Panc1 (cell line): Measurements from ENCODE around the gene CAMKK1. TPM values are rescaled to one million over a fixed set of nuclear protein-coding genes. Genes with fewer than 3 reads are reported as not detected.

ENCODE experiments used
- ATAC-seq: fragments of 200-7000 bp; cut with Tn5 transposase; 2 replicates; pipeline ENCODE4 v1.9.1; 2020; ENCODE audit warnings: mild to moderate bottlenecking, moderate library complexity
- BruUV-seq: library from RNA; stranded (reverse); fragments of 400-500 nt; replicated peaks from 2 replicates; lab custom pipeline; 2021; lab: Mats Ljungman, UMichigan
- CTCF ChIA-PET: fragments of 300-600 bp; sonication (Branson Sonifier 250); formaldehyde crosslinking; loops from one replicate; lab custom pipeline; 2022; ENCODE audit warnings: antibody characterized with exemption; lab: Charles Lee
- POLR2A ChIA-PET: fragments of 300-600 bp; sonication (Branson Sonifier 250); formaldehyde crosslinking; loops from one replicate; lab custom pipeline; 2022; ENCODE audit warnings: antibody characterized with exemption; lab: Charles Lee
- DNase-seq: peaks from one replicate; pipeline ENCODE4 v3.0.0-alpha.2; 2010; ENCODE audit warnings: low read depth, low spot score
- H3K27ac ChIP-seq: 2 replicates; pipeline ENCODE4 v1.5.1; 2011; ENCODE audit warnings: mild to moderate bottlenecking, low read length, inconsistent platforms
- H3K27me3 ChIP-seq: fragments of 200-500 bp; sonication (Bioruptor generic); 2 replicates; pipeline ENCODE4 v1.6.0; 2014; ENCODE audit warnings: low read length, inconsistent platforms; ENCODE audit not compliant: control insufficient read depth, insufficient read depth
- H3K36me3 ChIP-seq: fragments of 200-500 bp; sonication (Bioruptor generic); 2 replicates; pipeline ENCODE4 v1.5.1; 2014; ENCODE audit warnings: inconsistent platforms, mild to moderate bottlenecking, low read length, moderate library complexity; ENCODE audit not compliant: control insufficient read depth, insufficient read depth
- H3K4me1 ChIP-seq: 2 replicates; pipeline ENCODE4 v1.5.1; 2011; ENCODE audit warnings: inconsistent platforms, mild to moderate bottlenecking, low read length, moderate library complexity; ENCODE audit not compliant: control insufficient read depth, insufficient read depth
- H3K4me3 ChIP-seq, 2 experiments: 2 replicates each; pipeline ENCODE4 v1.5.1; 2011 to 2012; ENCODE audit warnings: low read depth in 2 of 2, low read length in 2 of 2, mild to moderate bottlenecking in 2 of 2, inconsistent platforms in 1 of 2, moderate library complexity in 1 of 2
- H3K9me3 ChIP-seq: fragments of 200-500 bp; sonication (Bioruptor generic); 2 replicates; pipeline ENCODE4 v1.5.1; 2014; ENCODE audit warnings: low read depth, mild to moderate bottlenecking, inconsistent platforms, low read length, moderate library complexity; ENCODE audit not compliant: control insufficient read depth, insufficient read depth
- POLR2AphosphoS5 ChIP-seq: IDR thresholded peaks from 2 replicates; pipeline ENCODE4 v1.6.1; 2012; ENCODE audit warnings: mild to moderate bottlenecking, low read depth, low read length, moderate library complexity
- SIN3A ChIP-seq: IDR thresholded peaks from 2 replicates; pipeline ENCODE4 v1.6.1; 2012; ENCODE audit warnings: low read depth, mild to moderate bottlenecking, low read length, moderate library complexity, borderline replicate concordance; ENCODE audit not compliant: insufficient read depth
- TCF7L2 ChIP-seq: IDR thresholded peaks from 2 replicates; pipeline ENCODE4 v1.6.1; 2011; ENCODE audit warnings: mild to moderate bottlenecking, low read depth, low read length, inconsistent platforms
- in situ Hi-C: cut with HindIII; loops from 2 replicates; pipeline ENCODE4 v1.10.0; 2016; ENCODE audit warnings: low sequenced_read_pairs, low pct_unique_long_range_greater_than_20kb
- intact Hi-C: fragments of 100-400 bp; cut with micrococcal nuclease; formaldehyde crosslinking; loops from one replicate; pipeline ENCODE4 v1.10.0; 2022; ENCODE audit not compliant: unreplicated experiment
- total RNA-seq: library from RNA; stranded (reverse); gene quantifications from one replicate; pipeline ENCODE4 v1.2.1, GENCODE V29; 2021; ENCODE audit not compliant: unreplicated experiment
- TF ChIP-seq, protein P1 (sequence below), 2 experiments: IDR thresholded peaks; 2 replicates each; pipeline ENCODE4 v1.6.1; 2011 to 2012; ENCODE audit warnings: low read depth in 2 of 2, control low read depth in 1 of 2, low read length in 1 of 2, mild to moderate bottlenecking in 1 of 2, moderate library complexity in 1 of 2; ENCODE audit not compliant: insufficient read depth in 1 of 2
- TF ChIP-seq, protein P2 (sequence below): fragments of 450-650 bp; IDR thresholded peaks from 2 replicates; pipeline ENCODE4 v1.5.1; 2017; ENCODE audit warnings: mild to moderate bottlenecking

Gene CAMKK1
- total RNA-seq, 1 experiment from 2014 or later, result 6.7 TPM

DNA sequence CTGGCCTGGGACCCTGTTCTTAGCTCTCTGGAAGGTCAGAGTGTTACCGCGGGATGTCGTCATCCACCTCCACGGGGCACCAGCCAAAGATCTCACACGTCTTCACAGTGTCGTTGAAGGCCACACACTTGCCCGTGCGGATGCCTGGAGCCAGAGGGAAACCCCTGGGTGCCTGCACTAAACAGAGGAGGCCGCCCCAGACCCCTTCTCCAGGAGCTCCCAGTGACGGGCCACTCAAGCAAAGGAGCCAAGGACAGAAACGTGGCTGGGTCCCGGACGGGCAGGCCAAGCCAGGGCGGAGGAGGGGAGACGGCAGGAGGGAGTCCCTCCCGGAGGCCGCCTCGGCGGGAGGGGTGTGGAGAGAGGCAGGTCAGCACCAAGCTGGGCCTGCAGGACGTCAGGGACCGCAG lies 11.0 kb upstream of the CAMKK1 start:
- BruUV-seq, result no TSS peak
- in situ Hi-C loops (no loop called here), intact Hi-C loops (no loop called here)
- no peaks in the 10 kb centered on the region for H3K4me1 ChIP-seq
- no peaks in the 10 kb centered on the region for H3K36me3 ChIP-seq
- no peak overlapping the region for H3K4me3 ChIP-seq
- TF ChIP-seq, protein P1, sequence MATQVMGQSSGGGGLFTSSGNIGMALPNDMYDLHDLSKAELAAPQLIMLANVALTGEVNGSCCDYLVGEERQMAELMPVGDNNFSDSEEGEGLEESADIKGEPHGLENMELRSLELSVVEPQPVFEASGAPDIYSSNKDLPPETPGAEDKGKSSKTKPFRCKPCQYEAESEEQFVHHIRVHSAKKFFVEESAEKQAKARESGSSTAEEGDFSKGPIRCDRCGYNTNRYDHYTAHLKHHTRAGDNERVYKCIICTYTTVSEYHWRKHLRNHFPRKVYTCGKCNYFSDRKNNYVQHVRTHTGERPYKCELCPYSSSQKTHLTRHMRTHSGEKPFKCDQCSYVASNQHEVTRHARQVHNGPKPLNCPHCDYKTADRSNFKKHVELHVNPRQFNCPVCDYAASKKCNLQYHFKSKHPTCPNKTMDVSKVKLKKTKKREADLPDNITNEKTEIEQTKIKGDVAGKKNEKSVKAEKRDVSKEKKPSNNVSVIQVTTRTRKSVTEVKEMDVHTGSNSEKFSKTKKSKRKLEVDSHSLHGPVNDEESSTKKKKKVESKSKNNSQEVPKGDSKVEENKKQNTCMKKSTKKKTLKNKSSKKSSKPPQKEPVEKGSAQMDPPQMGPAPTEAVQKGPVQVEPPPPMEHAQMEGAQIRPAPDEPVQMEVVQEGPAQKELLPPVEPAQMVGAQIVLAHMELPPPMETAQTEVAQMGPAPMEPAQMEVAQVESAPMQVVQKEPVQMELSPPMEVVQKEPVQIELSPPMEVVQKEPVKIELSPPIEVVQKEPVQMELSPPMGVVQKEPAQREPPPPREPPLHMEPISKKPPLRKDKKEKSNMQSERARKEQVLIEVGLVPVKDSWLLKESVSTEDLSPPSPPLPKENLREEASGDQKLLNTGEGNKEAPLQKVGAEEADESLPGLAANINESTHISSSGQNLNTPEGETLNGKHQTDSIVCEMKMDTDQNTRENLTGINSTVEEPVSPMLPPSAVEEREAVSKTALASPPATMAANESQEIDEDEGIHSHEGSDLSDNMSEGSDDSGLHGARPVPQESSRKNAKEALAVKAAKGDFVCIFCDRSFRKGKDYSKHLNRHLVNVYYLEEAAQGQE (IDR thresholded peaks at IDR 0.05; ENCODE audit: insufficient read depth in 1 of 2, low read depth in 2 of 2, low read length in 1 of 2), result no peak
- no peak for TF ChIP-seq POLR2AphosphoS5
- TF ChIP-seq SIN3A, result no peak
- TF ChIP-seq, protein P2, sequence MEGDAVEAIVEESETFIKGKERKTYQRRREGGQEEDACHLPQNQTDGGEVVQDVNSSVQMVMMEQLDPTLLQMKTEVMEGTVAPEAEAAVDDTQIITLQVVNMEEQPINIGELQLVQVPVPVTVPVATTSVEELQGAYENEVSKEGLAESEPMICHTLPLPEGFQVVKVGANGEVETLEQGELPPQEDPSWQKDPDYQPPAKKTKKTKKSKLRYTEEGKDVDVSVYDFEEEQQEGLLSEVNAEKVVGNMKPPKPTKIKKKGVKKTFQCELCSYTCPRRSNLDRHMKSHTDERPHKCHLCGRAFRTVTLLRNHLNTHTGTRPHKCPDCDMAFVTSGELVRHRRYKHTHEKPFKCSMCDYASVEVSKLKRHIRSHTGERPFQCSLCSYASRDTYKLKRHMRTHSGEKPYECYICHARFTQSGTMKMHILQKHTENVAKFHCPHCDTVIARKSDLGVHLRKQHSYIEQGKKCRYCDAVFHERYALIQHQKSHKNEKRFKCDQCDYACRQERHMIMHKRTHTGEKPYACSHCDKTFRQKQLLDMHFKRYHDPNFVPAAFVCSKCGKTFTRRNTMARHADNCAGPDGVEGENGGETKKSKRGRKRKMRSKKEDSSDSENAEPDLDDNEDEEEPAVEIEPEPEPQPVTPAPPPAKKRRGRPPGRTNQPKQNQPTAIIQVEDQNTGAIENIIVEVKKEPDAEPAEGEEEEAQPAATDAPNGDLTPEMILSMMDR, result no peak
- TF ChIP-seq TCF7L2, result no peak
- H3K9me3 ChIP-seq, result no peaks in the 10 kb centered on the region
- no peak for DNase-seq
- no peak overlapping the region for H3K27ac ChIP-seq
- ChIA-PET CTCF (interaction anchor here (0.9 kb wide), 1 partner anchor 10 kb away, joined by 6 read pairs; no protein-coding TSS in a partner anchor), POLR2A (interaction anchor here (0.5 kb wide), 1 partner anchor 107 kb away, joined by 10 read pairs; no protein-coding TSS in a partner anchor)
- ATAC-seq, result no peak
- H3K27me3 ChIP-seq, result no peaks in the 10 kb centered on the region

DNA sequence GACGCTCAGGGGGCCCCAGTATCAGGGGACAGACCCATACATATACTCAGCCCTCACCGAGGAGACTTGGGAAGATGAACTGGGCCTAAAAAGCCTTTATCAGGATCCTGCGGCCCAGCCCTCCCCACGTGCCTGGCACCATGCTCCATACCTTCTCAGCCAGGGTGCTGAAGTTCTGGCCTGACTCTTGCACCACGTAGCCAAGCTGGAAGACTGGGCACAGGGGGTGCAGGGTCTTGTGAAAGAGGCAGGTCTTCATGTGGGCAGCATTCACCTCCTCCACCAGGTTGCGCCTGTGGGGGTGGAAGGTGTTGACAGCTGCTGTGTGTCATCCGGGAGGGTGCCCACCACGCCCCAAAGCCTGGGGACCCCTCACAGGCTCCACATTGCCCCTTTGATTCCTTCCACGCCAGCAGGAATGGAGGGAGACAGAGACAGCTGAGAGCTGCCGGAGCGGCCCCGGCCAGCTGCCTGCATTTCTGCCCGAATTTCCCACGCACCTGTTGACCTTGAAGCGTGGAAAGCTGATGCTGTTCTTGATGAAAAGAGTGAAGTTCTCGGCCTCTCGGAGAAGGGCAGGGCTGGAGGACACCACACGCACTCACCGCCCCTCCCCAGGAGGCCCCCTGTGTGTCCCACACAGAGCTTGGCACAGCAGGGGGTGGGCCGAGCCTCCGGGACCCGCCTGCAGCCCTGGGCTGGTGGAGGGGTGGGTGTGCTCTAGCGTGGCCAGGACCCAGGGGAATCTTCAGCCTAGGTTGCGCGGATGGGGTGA lies 10.4 kb upstream of the CAMKK1 start:
- no TSS peak for BruUV-seq
- in situ Hi-C loops, result no loop called here
- Histone ChIP-seq H3K27me3 (no peaks in the 10 kb centered on the region), H3K4me1 (no peaks in the 10 kb centered on the region), H3K9me3 (no peaks in the 10 kb centered on the region), H3K36me3 (no peaks in the 10 kb centered on the region), H3K27ac (no peak overlapping the region), H3K4me3 (no peak overlapping the region)
- CTCF ChIA-PET, result no interaction called here
- ATAC-seq (no peak), DNase-seq (no peak)
- POLR2A ChIA-PET, result interaction anchor here (0.5 to 0.6 kb wide), 2 partner anchors 45 to 107 kb away, joined by 8 to 10 read pairs; no protein-coding TSS in a partner anchor
- TF ChIP-seq TCF7L2, result no peak
- no peak for TF ChIP-seq POLR2AphosphoS5
- TF ChIP-seq, protein P1 (IDR thresholded peaks at IDR 0.05; ENCODE audit: insufficient read depth in 1 of 2, low read depth in 2 of 2, low read length in 1 of 2), result no peak
- TF ChIP-seq, protein P2, result no peak
- no peak for TF ChIP-seq SIN3A
- intact Hi-C loops, result no loop called here
